Pulmonary artery endothelial cell (primary cell): ENCODE results near the gene APEH. TPM values are rescaled to one million over a fixed set of nuclear protein-coding genes. Genes with fewer than 3 reads are reported as not detected.

Source experiments
- DNase-seq: peaks from one replicate; pipeline ENCODE4 v3.0.0-alpha.2; 2011; ENCODE audit warnings: low read depth, low spot score
- total RNA-seq: library from RNA; depleted of rRNA; stranded (reverse); fragments of >200 nt; gene quantifications from 2 replicates; pipeline ENCODE4 v1.2.3, GENCODE V29; 2014

The APEH gene
- total RNA-seq, 1 donor from 2014 or later, result 128 TPM

DNA sequence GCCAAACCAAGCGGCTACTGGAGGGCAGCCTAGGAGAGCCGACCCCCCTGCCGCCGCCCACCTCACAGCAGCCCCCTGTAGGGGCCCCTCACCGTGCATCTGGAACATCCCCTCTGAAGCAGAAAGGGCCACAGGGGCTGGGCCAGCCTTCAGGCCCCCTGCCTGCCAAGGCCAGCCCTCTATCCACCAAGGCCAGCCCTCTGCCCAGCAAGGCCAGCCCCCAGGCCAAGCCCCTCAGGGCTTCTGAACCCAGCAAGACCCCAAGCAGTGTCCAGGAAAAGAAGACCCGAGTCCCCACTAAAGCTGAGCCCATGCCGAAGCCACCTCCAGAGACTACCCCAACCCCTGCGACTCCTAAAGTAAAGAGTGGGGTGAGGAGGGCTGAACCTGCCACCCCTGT, 23.5 kb upstream of the APEH start:
- no peak for DNase-seq

DNA sequence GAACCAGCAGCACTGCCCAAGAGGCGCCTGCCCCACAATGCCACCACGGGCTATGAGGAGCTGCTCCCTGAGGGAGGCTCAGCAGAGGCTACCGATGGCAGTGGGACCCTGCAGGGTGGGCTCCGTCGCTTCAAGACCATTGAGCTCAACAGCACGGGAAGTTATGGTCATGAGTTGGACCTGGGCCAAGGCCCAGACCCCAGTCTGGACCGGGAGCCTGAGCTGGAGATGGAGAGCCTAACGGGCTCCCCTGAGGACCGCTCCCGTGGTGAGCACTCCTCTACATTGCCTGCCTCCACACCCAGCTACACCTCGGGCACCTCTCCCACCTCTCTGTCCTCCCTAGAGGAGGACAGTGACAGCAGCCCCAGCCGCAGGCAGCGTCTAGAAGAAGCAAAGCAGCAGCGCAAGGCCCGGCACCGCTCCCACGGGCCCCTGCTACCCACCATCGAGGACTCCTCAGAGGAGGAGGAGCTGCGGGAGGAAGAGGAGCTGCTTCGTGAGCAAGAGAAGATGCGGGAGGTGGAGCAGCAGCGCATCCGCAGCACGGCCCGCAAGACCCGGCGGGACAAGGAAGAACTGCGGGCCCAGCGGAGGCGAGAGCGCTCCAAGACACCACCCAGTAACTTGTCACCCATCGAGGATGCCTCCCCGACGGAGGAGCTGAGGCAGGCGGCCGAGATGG, 21.8 kb upstream of the APEH start:
- DNase-seq, result no peak

DNA sequence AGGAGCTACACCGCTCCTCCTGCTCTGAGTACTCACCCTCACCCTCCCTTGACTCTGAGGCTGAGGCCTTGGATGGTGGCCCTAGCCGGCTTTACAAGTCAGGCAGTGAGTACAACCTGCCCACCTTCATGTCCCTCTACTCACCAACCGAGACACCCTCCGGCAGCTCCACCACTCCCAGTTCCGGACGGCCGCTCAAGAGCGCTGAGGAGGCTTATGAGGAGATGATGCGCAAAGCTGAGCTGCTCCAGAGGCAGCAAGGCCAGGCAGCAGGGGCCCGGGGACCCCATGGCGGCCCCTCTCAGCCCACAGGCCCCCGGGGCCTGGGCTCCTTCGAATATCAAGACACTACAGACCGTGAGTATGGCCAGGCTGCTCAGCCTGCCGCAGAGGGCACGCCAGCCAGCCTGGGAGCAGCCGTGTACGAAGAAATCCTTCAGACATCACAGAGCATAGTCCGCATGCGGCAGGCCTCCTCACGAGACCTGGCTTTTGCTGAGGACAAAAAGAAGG, 21.2 kb upstream of the APEH start:
- no peak for DNase-seq

DNA sequence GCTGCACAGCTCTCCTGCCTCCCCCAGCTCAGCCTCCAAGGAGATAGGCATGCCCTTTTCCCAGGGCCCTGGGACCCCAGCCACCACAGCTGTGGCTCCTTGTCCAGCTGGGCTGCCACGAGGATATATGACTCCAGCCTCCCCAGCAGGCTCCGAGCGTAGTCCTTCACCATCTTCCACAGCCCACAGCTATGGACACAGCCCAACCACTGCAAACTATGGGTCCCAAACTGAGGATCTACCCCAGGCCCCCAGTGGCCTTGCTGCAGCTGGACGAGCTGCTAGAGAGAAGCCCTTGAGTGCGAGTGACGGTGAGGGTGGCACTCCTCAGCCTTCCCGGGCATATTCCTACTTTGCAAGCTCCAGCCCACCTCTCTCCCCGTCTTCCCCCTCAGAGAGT, 20.5 kb upstream of the APEH start:
- DNase-seq, result no peak

DNA sequence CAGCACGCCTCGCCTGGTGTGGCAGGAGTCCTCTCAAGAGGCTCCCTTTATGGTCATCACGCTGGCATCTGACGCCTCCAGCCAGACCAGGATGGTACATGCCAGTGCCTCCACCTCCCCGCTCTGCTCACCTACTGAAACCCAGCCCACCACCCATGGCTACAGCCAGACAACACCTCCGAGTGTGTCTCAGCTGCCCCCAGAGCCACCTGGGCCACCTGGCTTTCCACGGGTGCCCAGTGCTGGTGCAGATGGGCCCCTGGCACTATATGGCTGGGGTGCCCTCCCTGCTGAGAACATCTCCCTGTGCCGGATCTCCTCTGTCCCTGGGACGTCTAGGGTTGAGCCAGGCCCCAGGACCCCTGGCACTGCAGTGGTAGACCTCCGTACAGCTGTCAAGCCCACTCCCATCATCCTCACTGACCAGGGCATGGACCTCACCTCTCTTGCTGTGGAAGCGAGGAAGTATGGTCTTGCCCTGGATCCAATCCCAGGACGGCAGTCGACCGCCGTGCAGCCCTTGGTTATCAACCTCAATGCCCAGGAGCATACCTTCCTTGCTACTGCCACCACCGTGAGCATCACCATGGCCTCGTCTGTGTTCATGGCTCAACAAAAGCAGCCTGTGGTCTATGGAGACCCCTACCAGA, 19.9 kb upstream of the APEH start:
- DNase-seq, result no peak

DNA sequence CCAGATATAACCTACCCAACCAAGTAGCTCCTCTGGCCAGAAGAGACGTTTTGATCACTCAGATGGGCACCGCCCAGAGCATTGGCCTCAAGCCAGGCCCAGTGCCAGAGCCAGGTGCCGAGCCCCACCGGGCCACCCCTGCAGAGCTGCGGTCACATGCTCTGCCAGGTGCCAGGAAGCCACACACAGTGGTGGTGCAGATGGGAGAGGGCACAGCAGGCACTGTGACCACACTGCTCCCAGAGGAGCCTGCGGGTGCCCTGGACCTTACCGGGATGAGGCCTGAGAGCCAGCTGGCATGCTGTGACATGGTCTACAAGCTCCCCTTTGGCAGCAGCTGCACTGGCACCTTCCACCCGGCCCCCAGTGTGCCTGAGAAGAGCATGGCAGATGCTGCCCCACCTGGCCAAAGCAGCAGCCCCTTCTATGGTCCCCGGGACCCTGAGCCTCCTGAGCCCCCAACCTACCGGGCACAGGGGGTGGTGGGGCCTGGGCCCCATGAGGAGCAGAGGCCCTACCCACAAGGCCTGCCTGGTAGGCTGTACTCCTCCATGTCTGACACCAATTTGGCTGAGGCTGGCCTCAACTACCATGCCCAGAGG, 19.1 kb upstream of the APEH start:
- DNase-seq, result no peak

DNA sequence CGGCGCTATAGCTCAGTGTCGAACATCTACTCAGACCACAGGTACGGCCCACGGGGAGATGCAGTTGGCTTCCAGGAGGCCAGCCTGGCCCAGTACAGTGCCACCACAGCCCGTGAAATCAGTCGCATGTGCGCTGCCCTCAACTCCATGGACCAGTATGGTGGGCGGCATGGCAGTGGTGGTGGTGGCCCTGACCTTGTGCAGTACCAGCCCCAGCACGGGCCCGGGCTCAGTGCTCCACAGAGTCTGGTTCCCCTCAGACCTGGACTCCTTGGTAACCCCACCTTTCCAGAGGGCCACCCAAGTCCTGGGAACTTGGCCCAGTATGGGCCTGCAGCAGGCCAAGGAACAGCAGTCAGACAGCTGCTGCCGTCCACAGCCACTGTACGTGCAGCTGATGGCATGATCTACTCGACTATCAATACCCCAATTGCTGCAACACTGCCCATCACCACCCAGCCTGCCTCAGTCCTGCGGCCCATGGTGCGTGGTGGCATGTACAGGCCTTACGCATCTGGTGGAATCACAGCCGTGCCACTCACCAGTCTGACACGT, 18.3 kb upstream of the APEH start:
- no peak for DNase-seq

DNA sequence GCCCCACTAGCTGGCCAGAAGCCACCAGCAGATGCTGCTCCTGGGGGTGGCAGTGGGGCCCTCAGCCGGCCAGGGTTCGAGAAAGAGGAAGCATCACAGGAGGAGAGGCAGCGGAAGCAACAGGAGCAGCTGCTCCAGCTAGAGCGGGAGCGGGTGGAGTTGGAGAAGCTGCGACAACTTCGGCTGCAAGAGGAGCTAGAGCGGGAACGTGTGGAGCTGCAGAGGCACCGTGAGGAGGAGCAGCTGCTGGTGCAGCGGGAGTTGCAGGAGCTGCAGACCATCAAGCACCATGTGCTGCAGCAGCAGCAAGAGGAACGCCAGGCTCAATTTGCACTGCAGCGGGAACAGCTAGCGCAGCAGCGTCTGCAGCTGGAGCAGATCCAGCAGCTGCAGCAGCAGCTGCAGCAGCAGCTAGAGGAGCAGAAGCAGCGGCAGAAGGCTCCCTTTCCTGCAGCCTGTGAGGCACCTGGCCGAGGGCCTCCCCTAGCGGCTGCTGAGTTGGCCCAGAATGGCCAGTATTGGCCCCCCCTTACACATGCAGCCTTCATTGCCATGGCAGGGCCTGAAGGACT, 17.5 kb upstream of the APEH start:
- DNase-seq, result no peak

DNA sequence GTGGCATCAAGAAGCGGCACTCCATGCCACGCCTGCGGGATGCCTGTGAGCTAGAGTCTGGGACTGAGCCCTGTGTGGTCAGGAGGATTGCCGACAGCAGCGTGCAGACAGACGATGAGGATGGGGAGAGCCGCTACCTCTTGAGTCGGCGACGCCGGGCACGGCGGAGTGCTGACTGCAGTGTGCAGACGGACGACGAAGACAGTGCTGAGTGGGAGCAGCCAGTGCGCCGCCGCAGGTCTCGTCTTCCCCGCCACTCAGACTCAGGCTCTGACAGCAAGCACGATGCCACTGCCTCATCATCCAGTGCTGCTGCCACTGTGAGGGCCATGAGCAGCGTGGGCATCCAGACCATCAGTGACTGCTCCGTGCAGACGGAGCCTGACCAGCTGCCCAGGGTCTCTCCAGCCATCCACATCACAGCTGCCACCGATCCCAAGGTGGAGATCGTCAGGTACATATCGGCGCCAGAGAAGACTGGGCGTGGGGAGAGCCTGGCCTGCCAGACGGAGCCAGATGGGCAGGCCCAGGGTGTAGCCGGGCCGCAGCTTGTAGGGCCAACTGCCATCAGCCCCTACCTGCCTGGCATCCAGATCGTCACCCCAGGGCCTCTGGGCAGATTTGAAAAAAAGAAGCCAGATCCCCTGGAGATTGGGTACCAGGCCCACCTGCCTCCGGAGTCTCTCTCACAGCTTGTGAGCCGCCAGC, 16.8 kb upstream of the APEH start:
- DNase-seq, result no peak

DNA sequence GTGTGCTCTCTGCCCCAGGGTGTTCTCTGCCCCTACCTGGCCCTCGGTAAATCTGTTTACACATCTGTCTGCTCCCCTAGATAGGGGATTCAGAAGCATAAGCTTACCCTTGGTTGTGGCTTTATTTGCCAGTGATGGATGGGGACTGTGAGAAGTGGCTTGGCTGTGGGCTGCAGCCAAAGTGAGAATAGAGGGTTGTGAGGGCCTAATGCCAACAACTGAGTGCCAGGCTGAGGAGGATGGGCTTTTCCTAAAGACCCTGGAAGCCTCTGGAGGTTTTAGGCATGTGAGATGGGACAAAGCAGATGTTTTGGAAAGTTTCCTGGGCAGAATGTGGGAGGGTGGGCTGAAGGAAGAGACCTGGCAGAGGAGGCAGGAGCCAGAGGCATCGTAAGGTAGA, 15.4 kb upstream of the APEH start:
- no peak for DNase-seq

DNA sequence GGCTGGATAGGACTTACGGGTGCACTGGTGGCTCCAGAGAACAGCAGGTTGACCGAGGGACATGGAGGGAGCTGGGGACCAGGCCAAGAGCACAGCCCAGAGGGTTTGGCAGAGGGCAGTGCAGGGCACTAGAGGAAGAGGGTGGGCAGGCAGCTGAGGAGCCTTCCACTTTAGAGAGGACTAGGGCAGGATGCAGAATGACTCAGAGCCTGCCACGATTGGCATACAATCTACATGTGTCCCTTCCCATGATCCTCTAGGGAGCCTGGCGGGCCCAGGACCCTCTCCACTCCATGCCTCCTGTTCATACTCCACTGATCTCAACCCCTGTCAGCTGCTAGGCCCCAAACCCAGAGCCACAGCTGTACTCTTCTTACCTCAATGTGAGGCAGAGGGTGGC, 14.4 kb upstream of the APEH start:
- DNase-seq, result no peak

DNA sequence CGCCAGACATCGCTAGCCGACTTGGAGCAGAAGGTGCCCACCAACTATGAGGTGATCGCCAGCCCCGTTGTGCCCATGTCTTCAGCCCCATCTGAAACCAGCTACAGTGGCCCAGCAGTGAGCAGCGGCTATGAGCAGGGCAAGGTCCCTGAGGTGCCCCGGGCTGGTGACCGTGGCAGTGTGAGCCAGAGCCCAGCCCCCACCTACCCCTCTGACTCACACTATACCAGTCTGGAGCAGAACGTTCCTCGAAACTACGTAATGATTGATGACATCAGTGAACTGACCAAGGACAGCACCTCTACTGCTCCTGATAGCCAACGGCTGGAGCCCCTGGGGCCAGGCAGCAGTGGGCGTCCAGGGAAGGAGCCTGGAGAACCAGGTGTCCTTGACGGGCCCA, 12.9 kb upstream of the APEH start:
- no peak for DNase-seq

DNA sequence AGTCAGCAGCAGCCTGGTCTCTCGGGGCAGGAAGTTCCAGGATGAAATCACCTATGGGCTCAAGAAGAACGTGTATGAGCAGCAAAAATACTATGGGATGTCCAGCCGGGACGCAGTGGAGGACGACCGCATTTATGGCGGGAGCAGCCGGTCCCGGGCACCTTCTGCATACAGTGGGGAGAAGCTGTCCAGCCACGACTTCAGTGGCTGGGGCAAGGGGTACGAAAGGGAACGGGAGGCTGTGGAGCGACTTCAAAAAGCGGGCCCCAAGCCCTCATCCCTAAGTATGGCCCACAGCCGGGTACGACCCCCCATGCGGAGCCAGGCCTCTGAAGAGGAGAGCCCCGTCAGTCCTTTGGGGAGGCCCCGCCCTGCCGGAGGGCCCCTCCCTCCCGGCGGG, 12.1 kb upstream of the APEH start:
- DNase-seq, result no peak

DNA sequence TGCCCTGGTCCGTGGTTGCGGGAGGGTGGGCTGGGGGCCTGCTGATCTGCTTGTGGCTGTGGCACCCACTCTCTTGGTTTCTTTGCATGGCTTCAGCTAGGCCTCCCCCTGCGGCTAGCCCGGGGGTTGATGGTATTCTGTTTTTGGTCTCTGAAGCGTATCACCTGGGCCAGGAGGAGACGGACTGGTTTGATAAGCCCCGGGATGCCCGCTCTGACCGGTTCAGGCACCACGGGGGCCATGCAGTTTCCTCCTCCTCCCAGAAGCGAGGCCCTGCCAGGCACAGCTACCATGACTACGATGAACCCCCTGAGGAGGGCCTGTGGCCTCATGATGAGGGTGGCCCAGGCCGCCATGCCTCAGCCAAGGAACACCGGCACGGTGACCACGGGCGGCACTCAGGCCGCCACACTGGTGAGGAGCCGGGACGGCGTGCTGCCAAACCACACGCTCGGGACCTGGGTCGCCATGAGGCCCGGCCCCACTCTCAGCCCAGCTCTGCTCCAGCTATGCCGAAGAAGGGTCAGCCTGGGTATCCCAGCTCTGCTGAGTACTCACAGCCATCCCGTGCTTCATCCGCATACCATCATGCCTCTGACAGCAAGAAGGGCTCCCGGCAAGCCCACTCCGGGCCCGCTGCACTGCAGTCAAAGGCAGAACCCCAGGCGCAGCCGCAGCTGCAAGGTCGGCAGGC, 11.3 kb upstream of the APEH start:
- no peak for DNase-seq

DNA sequence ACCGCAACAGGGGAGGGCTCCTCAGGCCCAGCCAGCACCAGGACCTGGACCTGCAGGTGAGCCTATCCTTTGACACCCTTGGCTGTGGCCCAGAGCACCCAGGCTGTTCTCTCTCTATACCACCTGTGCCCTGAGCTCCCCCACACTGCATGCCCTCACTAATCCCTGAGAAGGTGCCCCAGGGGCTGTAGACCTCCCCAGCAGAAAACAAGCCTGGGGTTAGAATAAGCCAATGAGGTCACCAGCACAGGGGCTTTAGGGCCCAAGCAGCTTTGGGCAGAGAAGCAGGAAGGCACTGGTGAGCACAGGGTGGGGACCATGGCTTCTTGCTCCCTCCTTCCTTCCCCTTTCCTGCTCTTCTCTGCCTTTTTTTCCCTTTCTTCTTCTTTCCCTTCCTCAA, 10.3 kb upstream of the APEH start:
- DNase-seq, result no peak

DNA sequence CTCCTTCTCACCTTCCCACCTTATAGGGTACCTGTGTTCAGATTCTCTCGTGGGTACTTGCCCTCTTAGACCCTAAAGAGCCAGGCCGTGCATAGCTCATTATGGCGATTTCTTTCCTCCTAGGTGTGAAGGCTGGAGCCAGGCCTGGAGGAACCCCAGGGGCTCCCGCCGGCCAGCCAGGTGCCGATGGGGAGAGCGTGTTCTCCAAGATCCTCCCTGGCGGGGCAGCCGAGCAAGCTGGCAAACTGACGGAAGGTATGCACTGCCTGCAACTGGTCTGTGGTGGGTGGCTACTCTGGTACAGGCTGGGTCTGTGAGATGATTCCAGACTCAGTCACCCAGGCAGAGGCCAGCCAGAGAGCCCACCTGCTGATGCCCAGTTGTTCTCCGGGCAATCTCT, 9.9 kb upstream of the APEH start:
- no peak for DNase-seq

DNA sequence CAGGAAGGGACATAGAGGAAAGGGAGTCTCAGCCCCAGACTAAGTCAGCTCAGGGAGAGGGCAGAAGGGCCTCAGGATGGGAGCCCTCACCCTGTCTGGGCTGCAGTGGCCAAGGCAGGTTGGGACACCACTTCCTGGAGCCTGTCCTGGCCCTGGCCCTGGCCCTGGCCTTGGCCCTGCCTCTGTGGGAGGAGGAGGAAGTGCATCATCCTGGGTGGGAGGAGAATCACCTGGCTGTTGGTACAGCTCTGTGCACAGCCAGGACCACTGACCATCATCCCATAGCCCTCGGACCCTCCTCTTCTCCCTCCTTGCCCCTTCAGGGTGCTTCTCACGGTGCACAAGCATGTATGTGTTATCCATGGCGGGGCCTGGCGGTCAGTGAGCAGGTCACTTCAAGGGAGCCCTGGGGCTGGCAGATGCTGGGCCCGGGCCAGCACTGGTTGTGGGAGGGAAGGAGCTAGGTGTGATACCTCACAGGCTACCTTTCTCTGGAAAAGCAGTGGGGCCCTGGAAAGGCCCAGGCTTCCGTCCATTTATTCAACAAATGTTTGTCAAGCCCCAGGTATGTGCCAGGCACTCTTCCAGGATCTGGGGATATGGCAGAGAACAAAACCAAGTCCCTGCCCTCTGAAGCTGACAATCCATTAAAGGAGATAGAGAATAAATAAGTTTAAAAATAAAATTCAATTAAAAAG, 8.2 kb upstream of the APEH start:
- DNase-seq, result no peak

DNA sequence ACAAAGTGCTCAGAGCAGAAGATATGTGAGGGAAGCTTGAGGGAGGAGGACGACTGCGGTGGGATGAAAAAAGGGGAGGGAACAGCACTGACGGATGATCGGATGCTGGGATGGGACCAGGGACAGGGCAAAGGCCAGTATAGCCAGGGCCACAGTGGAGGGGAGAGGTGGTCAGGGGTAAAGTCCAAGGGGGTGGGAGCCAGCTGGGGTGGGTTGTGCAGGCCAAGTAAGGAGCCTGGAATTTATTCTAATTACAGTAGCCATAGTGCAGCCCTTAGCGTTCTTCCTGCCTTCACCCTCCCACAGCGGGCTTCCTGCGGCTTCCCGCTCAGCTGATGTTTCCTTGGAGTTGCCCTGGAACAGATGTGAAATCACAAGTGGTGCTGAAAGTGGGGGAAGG, 7.6 kb upstream of the APEH start:
- no peak for DNase-seq

DNA sequence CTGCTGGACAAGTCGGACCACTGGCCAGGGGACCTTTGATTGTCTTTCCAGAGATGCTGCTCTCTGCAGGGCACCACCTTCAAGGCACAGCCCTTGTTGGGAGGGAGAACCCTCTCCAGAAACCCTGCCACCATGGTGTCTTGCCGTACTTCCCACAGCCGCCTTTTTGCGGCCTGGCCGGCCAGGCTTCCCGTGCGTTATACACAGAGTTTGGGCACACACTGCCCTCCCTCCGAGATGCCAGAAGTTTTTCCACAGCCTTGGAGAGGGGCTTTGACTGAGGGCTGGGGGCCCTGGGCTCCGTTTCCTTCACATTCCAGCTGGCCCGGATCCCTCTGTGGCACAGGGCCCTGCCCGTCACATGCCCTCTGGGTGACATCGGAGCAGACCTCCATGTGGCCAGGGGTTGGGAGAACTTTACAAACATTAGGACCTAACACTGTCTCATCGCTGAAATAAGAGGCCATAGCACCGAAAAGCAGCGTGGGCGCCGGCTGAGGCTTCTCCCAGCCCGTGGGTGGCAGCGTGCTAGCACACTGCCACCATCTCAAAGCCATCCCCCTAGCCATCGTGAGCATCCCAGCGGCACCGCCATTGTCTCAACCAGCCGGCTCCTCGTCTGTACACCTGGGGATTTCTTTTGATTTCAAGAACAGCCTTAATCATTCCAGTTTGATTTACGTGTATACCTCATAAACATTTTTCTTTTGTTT, 6.3 kb upstream of the APEH start:
- no peak for DNase-seq

DNA sequence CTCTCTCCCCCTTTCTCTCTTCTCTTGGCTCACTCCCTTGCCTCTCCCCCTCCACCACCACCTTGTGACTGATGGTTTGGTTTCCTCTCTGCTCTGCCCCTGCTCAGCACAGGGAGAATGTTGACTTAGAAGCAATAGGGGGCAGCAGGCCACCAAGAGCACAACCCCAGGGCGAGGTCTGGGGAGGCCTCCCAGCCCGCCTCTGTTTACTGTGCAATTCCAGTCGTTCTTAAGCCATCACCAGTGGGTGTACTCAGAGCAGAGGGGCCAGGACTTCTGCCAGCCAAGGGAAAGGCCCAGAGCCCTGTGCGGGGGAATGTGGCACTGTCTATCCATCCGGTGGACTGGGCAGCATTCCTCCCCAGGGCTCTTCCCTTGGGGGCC, 5.7 kb upstream of the APEH start:
- no peak for DNase-seq
